ENCODE data around the gene LMLN.
"Not testable (repeated sequence)": the region's sequence is repeated elsewhere in the genome, so short reads cannot be mapped to it uniquely, and the experiment has no call there.

The LMLN gene

DNA sequence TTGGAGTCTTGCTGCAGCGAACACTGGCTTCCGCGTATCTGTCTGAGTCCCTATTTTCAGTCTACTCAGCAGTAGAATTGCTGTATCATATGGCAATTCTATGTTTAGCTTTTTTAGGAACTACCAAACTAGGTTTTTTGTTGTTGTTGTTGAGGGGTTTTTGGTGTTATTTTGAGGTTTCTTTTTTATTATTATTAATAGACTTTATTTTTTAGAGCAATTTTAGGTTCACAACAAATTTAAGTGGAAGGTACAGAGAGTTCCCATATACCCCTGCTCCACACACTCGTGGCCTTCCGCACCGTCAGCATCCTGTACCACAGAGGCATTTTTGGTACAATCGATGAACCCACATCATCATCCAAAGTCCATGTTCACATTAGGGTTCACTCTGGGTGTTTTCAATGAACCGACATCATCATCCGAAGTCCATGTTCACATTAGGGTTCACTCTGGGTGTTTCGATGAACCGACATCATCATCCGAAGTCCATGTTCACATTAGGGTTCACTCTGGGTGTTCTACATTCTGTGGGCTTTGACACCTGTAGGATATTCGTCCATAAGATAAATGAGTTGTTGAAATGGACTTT, 67.9 kb downstream of the LMLN start:
- DNase-seq = no peak

DNA sequence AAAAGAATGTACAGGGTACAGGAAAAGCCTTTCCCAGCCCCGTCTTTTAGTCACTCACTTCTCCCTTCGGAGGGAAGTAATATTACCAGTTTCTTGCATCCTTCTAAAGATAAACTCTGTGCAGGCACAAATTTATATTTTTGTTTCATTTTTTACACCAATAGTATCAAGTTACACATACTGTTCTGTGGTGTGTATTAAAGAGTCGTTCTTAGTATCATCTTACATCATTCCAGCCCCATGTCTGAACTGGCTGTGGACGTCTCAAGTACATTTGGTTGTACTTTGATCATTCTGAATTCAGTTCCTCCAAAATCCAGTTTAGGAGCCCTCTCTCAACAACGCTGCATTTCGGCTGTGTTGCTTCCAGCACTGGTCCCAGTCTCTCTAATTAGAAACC, 68.7 kb downstream of the LMLN start:
- DNase-seq = no peak

DNA sequence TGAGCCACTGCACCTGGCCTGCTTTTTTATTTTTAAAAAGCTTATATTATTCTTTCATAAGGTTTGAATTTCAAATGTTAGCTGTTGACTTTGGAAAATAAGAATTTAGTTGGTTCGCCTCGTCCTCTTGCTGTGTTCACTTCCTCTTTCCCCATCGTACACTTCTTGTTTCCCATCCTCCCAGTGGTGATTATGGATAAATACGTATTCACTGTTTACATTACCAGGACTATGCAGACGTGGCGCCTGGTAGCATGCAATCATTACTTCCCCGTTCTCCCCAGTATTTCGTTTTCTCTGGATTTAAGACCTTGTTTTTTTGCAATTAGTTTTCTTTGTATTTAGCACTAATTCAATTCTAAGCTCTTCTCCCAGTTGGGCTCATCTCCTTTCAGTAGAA, 70.1 kb downstream of the LMLN start:
- no peak for DNase-seq

DNA sequence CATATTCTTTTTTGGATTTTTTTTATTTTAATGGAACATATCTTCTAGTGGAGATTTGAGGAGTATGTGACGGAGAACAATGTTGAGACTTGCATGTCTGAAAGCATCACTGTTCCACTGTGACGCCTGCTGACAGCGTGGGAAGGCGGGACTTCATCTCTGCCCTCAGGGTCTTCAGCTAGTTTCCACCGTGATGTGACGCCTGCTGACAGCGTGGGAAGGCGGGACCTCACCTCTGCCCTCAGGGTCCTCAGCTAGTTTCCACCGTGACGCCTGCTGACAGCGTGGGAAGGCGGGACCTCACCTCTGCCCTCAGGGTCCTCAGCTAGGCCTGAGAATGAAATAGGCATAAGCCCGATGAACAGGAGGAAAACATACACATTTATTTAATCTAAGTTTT, 70.7 kb downstream of the LMLN start:
- no peak for DNase-seq

DNA sequence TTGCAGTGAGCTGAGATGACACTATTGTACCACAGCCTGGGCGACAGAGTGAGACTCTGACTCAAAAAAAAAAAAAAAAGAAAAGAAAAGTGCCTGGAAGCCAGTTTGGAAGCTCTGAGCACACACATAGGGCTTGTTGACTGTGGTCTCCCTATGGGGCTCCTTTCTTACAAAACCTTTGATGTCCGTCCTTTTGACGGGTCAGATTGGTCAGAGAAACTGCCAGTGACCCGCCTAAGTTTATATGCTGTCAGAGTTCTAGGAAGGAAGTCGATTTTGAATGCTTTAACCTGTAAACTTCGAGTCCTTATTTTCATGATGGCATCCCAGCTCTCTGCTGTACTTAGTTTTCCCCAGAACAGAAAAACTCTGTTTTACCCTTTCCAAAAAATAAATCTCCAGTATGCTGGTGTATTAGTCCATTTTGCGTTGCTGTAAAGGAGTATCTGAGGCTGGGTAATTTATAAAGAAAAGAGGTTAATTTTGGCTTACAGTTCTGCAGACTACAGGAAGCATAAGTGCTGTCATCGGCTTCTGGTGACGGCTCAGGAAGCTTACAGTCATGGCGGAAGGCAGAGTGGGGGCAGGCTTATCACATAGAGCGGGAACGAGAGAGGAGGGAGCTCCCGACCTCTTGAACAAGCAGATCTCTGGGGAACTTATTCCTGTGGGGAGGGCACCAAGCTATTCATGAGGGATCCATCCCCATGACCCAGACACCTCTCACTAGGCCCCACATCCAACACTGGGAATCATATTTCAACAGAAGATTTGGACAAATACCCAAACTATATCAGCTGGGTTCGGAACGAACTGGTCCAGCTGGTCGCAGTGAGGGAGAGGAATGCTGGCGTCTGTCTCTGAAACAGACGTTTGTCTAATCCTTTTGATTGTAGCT, 72.3 kb downstream of the LMLN start:
- no peak for DNase-seq

DNA sequence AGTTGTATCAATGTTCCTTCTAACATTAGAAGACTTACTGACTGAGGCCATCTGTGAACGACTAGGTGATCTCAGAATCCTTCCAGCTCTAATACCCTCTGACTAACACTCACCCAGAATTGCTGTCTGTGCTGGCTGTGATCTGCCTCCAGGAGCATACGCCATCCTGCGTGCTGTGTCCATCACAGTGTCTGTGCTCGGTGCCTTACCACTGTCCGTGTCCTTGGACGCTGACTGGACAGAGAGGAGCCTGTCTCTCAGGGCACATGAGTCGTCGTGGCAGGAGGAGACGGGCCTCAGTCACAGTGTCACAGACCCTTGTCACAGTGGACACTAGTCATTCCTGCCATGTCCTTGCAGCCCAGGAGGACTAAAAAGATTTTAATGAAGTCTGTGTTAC, 83.1 kb downstream of the LMLN start:
- no peak for DNase-seq

DNA sequence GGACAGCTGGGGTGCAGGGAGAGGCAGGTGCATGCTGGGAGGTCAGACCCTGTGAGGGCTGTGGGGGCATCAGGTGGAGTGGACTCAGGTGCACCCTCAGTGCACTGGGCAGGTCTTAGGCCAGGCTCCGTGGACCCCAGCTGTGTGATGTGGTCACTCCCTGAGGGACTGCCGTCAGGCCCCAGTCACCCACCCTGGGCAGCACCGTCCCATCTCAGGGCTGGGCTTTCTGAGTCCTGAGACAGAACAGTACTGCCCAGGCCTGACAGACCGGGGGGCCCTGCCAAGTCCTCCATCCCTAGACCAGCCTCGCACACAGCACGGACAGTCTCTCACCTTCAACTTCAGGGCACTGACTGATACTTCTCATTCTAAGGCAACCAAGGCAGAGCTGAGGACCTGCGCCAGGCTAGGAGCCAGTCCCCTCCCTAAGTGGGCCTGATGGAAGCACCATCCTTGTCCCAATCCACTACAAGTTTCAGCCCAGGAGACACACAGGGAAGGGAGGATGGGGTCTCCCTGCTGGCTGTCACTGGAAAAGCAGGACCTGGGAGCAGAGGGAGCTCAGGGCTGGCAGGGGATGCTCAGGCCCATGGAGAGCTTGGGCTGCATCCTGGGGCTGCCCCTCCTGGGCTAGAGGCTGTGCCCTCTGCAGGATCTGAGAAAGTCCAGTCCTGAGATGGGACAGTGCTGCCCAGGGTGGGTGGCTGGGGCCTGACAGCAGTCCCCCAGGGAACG, 86.3 kb downstream of the LMLN start:
- DNase-seq = no peak

DNA sequence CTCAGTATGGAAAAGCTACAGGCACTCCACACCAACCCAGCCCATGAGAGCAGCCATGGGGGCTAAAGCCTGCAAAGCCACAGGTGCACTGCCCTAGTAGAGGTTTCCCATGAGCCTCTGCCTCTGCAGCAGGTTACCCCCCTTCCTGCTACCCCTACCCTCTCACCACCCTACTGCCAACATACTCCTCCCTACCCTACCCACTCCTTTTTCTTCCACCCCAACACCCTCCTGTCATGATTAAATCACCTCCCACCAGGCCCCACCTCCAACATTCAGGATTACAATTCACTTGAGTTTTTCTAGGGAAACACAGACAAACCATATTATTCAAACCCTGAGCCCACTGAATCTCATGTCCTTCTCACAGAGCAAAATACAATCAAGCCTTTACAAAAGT, 88.4 kb downstream of the LMLN start:
- no peak for DNase-seq

DNA sequence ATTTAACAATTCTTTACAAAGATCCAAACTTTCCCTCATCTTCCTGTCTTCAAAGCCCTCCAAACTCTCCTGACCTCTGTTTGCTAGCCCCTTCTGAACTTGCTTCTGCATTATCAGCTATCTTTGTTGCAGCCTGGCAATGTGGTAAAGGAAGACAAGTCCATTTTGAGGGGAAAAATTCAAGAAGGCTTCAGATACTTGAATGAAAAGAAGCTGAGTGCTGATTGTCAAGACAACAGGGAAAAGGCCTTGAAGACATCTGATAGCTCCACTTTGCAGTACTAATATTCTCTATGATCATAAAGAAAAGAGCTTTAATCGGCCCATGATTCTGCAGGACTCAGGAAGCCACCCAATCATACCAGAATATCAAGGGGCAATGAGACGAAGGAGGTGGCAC, 91.8 kb downstream of the LMLN start:
- DNase-seq = no peak

DNA sequence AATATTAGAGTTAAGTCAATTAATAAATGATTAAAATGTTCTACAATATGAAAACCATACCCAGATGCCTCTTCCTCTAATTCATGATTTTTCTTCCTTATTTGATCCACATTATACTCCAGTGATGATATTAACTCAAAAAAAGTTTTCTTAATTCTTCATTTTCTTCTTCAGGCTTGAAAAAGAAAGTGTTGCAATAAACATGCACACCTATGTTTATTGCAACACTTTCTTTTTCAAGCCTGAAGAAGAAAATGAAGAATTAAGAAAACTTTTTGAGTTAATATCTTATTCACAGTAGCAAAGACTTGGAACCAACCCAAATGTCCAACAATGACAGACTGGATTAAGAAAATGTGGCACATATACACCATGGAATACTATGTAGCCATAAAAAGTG, 93.4 kb downstream of the LMLN start:
- not testable (repeated sequence) for DNase-seq

DNA sequence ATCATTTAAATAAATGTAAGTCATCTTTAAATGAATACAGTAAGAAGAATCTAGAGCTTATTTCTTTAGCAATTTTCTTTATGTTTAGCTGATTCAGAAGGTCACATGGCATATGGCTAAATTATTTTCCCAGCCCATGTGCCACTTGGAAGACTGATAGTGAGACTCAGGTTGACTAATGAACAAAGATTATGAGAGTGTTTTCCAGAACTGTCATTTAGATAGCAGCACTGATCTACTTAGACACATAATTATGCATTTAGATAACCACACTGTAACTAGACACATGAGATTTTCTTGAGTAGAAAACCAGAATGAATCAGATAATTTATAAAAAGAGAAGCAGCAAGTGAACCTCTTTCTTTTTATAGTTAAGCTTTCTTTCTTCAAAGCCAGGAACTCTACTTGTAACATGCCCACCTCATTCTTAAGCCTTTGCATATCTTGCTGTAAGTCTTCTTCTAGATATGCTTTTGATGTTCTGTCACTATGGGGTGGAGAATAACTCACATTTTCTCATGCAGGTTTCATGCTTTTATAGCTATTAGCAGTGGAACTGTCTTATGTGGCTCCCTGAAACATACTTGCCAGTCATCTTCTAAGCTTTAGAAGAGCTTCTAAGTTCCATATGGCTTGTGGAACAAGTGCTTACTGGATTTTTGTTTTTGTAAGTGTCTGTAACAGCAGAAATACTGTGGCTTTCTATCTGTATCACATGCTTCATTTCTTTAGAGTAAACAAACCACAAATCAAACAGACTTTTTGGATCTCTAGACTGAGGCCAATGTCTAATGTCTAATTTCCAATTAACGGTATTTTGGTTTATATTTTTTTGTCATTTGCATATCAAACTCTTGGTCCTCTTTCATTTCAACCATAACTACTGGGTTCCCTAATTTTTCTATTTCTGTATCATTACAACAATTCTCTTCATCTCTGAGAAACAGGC, 101.4 kb downstream of the LMLN start:
- DNase-seq = no peak

DNA sequence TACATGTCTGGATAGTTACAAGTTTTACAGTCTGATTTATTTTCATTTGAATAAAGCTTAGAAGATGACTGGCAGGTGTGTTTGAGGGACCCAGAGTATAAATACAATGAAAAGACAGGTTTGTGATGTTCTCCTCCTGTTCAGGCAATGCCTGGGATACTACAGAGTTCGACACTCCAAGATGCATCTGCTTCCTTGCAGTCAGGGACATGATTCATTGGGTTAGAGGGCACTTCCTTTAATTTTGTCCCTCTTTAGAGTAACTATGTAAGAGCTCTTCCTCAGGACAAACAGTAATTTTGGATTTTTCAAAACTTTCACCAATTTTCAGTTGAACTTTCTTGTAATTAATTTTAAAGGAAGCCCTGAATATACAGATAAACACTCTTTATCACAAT, 102.0 kb downstream of the LMLN start:
- DNase-seq = no peak

DNA sequence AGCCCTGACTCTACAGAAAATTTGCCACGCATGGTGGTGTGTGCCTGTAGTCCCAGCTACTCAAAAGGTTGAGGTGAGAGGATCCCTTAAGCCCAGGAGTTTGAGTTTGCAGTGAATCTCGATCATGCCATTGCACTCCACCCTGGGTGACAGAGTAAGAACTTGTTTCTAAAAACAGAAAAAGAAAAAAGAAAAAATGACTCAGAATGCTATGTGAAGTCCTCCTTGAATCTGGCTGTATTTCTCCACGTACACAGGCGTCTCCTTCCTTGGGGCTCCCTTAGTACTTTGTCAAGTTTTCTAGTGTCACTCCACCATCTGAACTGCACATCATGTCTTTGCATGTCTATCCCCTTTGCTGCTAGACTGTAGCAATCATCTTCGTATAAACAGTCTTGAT, 104.4 kb downstream of the LMLN start:
- no peak for DNase-seq

DNA sequence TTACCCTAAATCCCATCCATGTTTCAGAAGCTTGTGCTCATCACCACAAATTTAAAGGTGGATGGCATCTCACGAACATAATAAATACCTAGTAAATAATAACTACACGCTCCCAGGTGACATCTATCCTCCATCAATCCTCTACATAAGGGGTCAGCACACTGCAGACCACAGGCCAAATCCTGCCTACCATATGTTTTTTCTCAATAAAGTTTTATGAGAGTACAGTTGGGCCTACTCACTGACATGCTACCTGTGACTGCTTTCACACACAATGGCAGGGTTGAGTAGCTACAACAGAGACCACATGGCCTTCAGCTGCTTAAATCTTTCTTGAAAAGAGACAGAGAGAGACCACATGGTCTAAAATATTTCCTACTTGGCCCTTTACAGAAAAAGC, 105.9 kb downstream of the LMLN start:
- no peak for DNase-seq

DNA sequence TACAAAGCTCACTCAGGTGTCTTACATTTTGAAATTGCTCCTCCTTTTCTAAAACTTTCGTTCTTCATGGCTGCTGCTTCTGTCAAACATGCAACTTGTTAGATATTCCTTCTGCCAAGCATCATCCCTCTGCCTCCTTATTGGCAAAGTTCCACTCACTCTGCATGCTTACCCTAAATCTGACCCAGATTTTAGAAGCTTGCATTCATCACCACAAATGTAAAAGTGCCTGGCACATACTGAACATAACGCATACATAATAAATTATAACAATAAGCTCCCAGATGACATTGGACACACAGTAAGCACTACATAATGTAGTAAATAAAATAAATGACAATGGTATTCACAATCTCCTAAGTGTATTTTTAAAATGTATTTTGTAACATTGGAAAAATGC, 107.4 kb downstream of the LMLN start:
- no peak for DNase-seq

DNA sequence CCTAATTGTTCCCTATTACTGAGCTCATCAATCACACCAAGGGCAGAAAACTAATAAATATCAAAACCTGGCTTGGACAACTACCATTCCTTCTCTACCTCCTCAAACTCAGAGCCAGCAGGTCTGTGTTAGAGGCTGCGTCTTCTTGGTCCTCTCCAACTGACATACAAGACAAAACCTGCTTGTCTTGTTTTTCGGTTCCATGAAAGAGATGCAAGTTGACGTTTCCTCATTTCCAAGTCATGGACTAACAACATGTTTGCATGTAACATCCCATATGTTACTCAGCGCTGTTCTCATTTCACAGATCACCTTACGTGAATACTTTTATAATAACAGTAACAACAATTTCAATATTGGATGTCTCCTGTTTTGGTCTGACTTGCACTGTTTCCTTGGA, 110.9 kb downstream of the LMLN start:
- DNase-seq = no peak

DNA sequence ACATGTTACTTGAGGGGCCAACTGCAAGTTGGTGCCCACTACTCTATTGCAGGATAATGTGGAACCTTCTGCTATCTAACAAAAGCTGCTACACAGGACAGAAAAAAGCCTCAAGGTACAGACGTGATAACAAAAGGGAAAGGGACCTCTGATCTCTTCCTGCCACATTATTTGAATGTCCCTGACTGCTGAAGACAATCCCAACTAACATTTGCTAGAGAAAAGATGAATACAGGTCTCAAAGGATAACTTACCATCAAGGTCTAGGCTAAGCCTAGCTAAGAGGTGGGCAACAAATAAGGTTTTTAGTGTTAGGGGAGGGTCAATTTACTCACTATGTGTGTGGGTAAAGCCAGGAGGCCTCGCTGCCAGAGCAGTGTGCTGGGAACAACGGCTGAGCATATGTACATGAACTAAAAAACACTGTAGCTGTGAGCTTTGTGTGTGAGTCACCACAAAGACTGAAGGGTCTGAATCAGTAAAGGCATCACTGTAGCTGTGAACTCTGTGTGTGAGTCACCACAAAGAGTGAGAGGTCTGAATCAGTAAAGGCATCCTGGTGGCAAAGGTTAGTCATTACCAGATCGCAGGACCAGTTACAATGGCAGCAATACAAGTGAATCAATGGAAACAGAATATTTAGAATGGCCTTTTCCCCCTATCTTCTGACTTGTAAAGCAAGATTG, 111.7 kb downstream of the LMLN start:
- DNase-seq = no peak

DNA sequence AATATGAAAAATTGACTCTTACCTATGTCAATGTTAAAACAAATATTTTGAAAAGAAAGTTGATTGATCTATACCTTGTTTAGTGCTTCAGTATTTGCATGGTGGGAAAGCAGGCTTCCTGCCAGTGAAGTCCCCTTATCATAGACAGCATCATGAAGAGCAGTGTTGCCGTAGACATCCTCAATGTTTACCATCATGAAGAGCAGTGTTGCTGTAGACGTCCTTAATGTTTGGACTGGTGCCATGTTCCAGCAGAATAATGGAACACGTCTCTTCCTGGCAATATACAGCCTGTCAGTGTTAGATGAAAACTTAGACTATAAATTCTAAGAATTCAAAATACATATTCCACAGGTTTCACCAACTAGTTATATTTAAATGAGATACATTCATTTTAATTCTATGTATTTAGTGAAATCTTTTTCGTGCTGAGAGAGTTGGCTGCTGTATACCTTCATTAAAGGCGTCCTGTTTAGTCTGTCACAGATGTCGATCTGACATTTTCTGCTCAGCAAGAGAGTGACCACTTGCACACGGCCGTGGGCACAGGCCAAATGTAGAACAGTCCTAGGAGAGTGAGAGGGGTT, 116.8 kb downstream of the LMLN start:
- no peak for DNase-seq

DNA sequence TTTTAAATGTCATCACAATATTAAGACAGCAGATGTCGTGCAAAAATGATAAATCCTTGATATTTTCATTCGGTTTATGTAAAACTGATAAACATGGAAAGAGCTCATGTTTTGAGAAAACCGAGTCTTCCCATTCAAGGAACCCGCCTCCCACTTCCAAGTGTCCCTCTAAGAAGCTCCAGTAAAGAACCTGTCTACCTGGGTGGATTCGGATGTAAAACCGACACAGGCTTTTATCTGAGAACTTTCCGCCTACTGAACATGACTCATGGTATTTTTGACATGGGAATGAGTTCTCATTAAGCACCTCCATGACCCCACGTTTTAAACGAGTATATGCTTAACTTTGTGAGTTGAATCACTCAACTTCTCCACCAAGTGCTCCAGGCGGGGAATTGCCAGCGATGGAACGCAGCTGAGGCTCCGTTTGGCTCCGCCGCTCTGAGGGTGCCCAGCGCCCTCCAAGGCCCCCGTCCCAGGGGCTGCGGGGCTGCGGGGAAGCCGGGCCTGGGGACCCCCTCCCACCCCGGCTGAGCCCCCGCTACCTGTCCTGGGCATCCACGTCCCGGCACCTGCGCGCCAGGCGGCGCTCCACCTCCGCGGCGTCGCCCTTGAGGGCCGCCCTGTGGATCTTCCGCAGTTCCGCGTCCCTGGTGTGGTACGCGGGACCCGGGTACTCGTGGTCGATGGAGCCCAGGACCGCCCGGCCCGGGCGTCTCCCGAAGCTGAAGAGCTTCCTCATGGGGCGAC, 119.9 kb downstream of the LMLN start:
- DNase-seq = no peak

DNA sequence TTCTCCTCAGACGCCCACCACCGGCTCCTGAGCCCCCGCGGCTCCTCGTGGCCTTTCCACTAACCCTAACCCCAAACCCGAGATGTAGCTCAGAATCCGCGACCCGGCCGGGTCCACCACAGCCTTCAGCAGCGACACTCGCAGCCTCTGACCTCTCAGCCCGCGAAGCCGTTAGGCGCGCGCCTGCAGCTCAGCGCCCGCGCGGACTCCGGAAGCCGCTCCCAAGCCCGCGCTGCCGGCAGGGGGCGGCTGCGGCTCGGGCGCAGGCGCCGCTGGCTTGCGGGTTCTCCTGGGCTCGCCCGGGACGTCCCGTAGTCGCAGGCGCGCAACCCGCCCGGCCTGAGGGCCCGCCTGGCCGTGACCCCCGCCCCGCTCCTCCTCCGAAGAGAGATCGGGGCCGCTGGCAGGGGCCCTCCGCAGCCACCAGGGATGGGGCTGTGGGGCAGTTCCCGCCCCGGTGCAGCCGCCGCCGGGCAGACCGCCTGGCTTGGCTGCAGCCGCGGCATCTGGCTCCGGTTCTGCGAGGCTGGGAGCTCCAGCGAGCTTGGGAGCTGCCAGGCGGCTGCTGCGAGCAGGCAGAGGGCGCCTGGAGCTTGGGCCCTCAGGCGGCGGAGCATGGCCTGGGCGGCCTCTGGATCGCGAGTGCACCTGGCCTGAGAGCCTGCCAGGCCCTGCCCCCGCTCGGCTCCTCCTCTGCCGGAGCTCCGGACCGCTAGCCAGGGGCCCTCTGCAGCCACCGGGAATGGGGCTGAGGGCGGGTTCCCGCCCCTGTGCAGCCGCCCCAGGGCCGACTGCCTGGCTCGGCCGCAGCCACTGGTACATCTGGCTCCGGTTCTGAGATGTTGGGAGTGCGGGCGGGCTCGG, 120.7 kb downstream of the LMLN start:
- DNase-seq = no peak
